ENCODE measurements around the gene STX11.

The STX11 gene

DNA sequence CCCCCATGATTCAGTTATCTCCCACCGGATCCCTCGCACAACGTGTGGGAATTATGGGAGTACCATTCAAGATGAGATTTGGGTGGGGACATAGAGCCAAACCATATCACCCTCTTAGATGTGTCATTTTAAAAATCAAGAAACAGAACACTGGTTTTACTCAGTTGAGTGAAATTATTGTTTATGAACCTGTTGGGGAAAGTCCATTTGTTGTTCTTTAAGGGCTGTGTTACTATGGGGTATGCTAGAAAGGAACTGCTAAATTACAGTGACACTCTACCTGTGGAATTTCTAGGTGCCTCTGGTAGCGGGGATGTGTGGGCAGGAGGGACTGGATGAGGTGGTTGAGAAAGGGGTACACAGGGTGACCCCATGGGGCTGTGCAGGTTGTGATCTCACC lies 28.9 kb downstream of the STX11 start:
- no peak for TF ChIP-seq TEAD4 (IDR thresholded peaks at IDR 0.05)
- TF ChIP-seq ZBTB7A (IDR thresholded peaks at IDR 0.05; ENCODE audit: low read depth): no peak
- TF ChIP-seq, protein P1, sequence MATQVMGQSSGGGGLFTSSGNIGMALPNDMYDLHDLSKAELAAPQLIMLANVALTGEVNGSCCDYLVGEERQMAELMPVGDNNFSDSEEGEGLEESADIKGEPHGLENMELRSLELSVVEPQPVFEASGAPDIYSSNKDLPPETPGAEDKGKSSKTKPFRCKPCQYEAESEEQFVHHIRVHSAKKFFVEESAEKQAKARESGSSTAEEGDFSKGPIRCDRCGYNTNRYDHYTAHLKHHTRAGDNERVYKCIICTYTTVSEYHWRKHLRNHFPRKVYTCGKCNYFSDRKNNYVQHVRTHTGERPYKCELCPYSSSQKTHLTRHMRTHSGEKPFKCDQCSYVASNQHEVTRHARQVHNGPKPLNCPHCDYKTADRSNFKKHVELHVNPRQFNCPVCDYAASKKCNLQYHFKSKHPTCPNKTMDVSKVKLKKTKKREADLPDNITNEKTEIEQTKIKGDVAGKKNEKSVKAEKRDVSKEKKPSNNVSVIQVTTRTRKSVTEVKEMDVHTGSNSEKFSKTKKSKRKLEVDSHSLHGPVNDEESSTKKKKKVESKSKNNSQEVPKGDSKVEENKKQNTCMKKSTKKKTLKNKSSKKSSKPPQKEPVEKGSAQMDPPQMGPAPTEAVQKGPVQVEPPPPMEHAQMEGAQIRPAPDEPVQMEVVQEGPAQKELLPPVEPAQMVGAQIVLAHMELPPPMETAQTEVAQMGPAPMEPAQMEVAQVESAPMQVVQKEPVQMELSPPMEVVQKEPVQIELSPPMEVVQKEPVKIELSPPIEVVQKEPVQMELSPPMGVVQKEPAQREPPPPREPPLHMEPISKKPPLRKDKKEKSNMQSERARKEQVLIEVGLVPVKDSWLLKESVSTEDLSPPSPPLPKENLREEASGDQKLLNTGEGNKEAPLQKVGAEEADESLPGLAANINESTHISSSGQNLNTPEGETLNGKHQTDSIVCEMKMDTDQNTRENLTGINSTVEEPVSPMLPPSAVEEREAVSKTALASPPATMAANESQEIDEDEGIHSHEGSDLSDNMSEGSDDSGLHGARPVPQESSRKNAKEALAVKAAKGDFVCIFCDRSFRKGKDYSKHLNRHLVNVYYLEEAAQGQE (IDR thresholded peaks at IDR 0.05; ENCODE audit: low read depth): no peak
- TF ChIP-seq YY1 (IDR thresholded peaks at IDR 0.05; ENCODE audit: low read depth): no peak
- TF ChIP-seq RAD21 (IDR thresholded peaks at IDR 0.05; ENCODE audit: low read depth): no peak
- no peak for TF ChIP-seq FOXM1 (IDR thresholded peaks at IDR 0.05; ENCODE audit: borderline replicate concordance, low read depth)
- no peak for TF ChIP-seq NFIC (IDR thresholded peaks at IDR 0.05)
- TF ChIP-seq, protein P2, sequence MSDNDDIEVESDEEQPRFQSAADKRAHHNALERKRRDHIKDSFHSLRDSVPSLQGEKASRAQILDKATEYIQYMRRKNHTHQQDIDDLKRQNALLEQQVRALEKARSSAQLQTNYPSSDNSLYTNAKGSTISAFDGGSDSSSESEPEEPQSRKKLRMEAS (IDR thresholded peaks at IDR 0.05): no peak
- TF ChIP-seq, protein P3, sequence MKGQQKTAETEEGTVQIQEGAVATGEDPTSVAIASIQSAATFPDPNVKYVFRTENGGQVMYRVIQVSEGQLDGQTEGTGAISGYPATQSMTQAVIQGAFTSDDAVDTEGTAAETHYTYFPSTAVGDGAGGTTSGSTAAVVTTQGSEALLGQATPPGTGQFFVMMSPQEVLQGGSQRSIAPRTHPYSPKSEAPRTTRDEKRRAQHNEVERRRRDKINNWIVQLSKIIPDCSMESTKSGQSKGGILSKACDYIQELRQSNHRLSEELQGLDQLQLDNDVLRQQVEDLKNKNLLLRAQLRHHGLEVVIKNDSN (IDR thresholded peaks at IDR 0.05): no peak
- no peak for TF ChIP-seq CREB1 (IDR thresholded peaks at IDR 0.05; ENCODE audit: low read depth)
- TF ChIP-seq CEBPB (IDR thresholded peaks at IDR 0.05): no peak
- TF ChIP-seq TAF1 (IDR thresholded peaks at IDR 0.05; ENCODE audit: low read depth): no peak
- TF ChIP-seq EP300 (IDR thresholded peaks at IDR 0.05; ENCODE audit: borderline replicate concordance): no peak
- TF ChIP-seq TCF12 (IDR thresholded peaks at IDR 0.05; ENCODE audit: low read depth): no peak
- no peak for TF ChIP-seq EGR1 (IDR thresholded peaks at IDR 0.05)

DNA sequence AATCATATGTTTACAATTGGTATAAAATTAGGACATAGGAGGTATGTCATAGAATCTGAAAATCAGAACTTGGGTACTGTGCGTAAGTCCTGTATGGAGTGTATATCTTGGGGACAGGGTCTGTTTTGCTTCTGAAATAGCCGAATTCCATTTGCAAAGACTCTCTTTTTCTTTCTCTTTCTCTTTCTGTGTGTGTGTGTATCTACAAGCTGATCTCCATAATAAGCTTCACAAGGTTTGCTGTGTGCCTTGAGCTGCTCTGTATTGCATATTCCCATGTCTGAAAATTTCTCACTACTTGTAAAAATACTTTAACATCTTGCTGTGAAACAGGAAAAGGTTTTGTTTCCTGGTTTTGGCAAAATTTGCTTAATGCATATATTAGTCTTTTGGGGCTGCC lies 29.5 kb downstream of the STX11 start:
- TF ChIP-seq NFIC (IDR thresholded peaks at IDR 0.05): no peak
- TF ChIP-seq CEBPB (IDR thresholded peaks at IDR 0.05): no peak
- TF ChIP-seq EGR1 (IDR thresholded peaks at IDR 0.05): no peak
- no peak for TF ChIP-seq EP300 (IDR thresholded peaks at IDR 0.05; ENCODE audit: borderline replicate concordance)
- TF ChIP-seq, protein P3 (IDR thresholded peaks at IDR 0.05): no peak
- no peak for TF ChIP-seq CREB1 (IDR thresholded peaks at IDR 0.05; ENCODE audit: low read depth)
- no peak for TF ChIP-seq TEAD4 (IDR thresholded peaks at IDR 0.05)
- TF ChIP-seq ZBTB7A (IDR thresholded peaks at IDR 0.05; ENCODE audit: low read depth): no peak
- no peak for TF ChIP-seq YY1 (IDR thresholded peaks at IDR 0.05; ENCODE audit: low read depth)
- TF ChIP-seq, protein P1 (IDR thresholded peaks at IDR 0.05; ENCODE audit: low read depth): no peak
- no peak for TF ChIP-seq FOXM1 (IDR thresholded peaks at IDR 0.05; ENCODE audit: borderline replicate concordance, low read depth)

DNA sequence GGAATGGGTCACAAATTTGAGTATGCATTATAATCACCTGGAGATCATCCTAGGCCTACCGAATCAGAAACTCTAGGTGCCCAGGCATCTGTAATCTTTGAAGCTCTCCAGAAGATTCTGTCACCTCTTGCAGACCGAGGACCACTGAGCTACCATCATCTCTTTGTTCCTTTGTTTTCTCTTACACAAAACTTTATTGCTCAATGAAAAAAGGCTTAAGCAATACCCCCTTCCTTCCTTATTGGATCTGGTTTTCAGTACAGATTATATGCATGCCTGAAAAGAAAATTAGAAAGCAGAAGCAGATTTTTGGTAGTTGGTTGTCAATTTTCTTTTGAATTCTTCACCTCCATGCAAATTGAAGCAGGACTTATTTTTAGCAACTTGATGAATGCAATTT lies 31.3 kb downstream of the STX11 start:
- TF ChIP-seq TEAD4 (IDR thresholded peaks at IDR 0.05) (no peak), YY1 (IDR thresholded peaks at IDR 0.05; ENCODE audit: low read depth) (no peak), CREB1 (IDR thresholded peaks at IDR 0.05; ENCODE audit: low read depth) (no peak), EP300 (IDR thresholded peaks at IDR 0.05; ENCODE audit: borderline replicate concordance) (no peak), NFIC (IDR thresholded peaks at IDR 0.05) (no peak), FOXM1 (IDR thresholded peaks at IDR 0.05; ENCODE audit: borderline replicate concordance, low read depth) (no peak)
- TF ChIP-seq, protein P1 (IDR thresholded peaks at IDR 0.05; ENCODE audit: low read depth): no peak

DNA sequence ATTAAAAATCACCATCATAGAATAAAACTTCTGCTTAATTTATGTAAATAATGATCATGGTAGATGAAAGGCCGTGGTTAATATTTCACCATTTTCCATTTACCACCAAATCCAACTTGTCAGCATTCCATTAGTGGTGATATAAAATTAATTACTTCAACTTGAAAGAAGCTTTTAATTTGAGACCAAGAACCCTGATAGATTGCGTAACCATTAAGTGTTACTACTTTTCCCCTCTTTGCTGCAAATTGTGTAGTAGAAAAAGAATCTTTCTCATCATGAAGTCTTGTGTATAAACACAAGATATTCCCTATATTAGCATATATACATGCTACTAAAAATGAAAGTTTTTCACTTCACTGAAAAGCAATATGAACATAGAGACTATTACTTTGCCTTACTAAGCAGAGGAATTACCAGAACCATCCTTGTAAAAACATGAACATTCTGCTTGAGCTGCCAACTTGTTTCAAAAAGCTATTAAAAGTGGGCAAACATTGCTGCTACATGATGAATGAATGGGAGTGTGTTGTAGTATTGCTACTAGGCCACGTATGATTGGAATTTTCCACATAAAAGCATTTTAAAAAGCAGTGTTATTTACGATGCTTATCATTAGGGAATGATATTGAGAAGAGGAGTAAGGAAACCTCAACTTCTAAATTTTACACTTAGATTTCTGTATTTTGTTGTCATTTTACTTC lies 35.0 kb downstream of the STX11 start:
- TF ChIP-seq CEBPB (IDR thresholded peaks at IDR 0.05) (peak; percentile 66), FOXM1 (IDR thresholded peaks at IDR 0.05; ENCODE audit: borderline replicate concordance, low read depth) (no peak), NFIC (IDR thresholded peaks at IDR 0.05) (no peak), RAD21 (IDR thresholded peaks at IDR 0.05; ENCODE audit: low read depth) (no peak), EP300 (IDR thresholded peaks at IDR 0.05; ENCODE audit: borderline replicate concordance) (no peak), TAF1 (IDR thresholded peaks at IDR 0.05; ENCODE audit: low read depth) (no peak)
- TF ChIP-seq, protein P2 (IDR thresholded peaks at IDR 0.05): no peak
